ENCODE data around the gene TMEM144.

TMEM144 gene

GRCh38 chr4:158236304-158237030 lies 26.2 kb downstream of the TMEM144 start:
- no peak for DNase-seq (ENCODE audit: low read depth)

GRCh38 chr4:158238575-158238974 lies 28.3 kb downstream of the TMEM144 start:
- DNase-seq (ENCODE audit: low read depth) = no peak

GRCh38 chr4:158239196-158239595 lies 28.9 kb downstream of the TMEM144 start:
- DNase-seq (ENCODE audit: low read depth) = no peak

- no peak for DNase-seq (ENCODE audit: low read depth)
Measured at GRCh38 chr4:158243071-158243470, 32.8 kb downstream of the TMEM144 start.

- no peak for DNase-seq (ENCODE audit: low read depth)
Measured at GRCh38 chr4:158250321-158250720, 40.0 kb downstream of the TMEM144 start.

GRCh38 chr4:158253350-158253980 lies 43.2 kb downstream of the TMEM144 start:
- peak; percentile 65 for DNase-seq (ENCODE audit: low read depth)

GRCh38 chr4:158254292-158254691 lies 44.0 kb downstream of the TMEM144 start:
- DNase-seq (ENCODE audit: low read depth) = no peak

GRCh38 chr4:158255727-158256324 lies 45.5 kb downstream of the TMEM144 start:
- DNase-seq (ENCODE audit: low read depth) = peak; percentile 60

- DNase-seq (ENCODE audit: low read depth) = peak; percentile 53
Measured at GRCh38 chr4:158259955-158260575, 49.8 kb downstream of the TMEM144 start.

GRCh38 chr4:158261480-158261879 lies 51.2 kb downstream of the TMEM144 start:
- DNase-seq (ENCODE audit: low read depth) = no peak

GRCh38 chr4:158268553-158268952 lies 58.3 kb downstream of the TMEM144 start:
- DNase-seq (ENCODE audit: low read depth) = no peak

- no peak for DNase-seq (ENCODE audit: low read depth)
Measured at GRCh38 chr4:158274636-158275035, 64.3 kb downstream of the TMEM144 start.

GRCh38 chr4:158277558-158277957 lies 67.3 kb downstream of the TMEM144 start:
- DNase-seq (ENCODE audit: low read depth) = no peak

- DNase-seq (ENCODE audit: low read depth) = peak; percentile 42
Measured at GRCh38 chr4:158279052-158279451, 68.8 kb downstream of the TMEM144 start.

GRCh38 chr4:158280856-158281255 lies 70.6 kb downstream of the TMEM144 start:
- DNase-seq (ENCODE audit: low read depth) = peak; percentile 4

- DNase-seq (ENCODE audit: low read depth) = peak; percentile 59
Measured at GRCh38 chr4:158282252-158282651, 72.0 kb downstream of the TMEM144 start.

- no peak for DNase-seq (ENCODE audit: low read depth)
Measured at GRCh38 chr4:158285429-158286216, 75.3 kb downstream of the TMEM144 start.

GRCh38 chr4:158290912-158291311 lies 80.6 kb downstream of the TMEM144 start:
- DNase-seq (ENCODE audit: low read depth) = no peak

- DNase-seq (ENCODE audit: low read depth) = no peak
Measured at GRCh38 chr4:158291334-158292055, 81.2 kb downstream of the TMEM144 start.

- DNase-seq (ENCODE audit: low read depth) = no peak
Measured at GRCh38 chr4:158292156-158292555, 81.9 kb downstream of the TMEM144 start.

GRCh38 chr4:158295053-158295452 lies 84.8 kb downstream of the TMEM144 start:
- DNase-seq (ENCODE audit: low read depth) = peak; percentile 44
